Measurements from ENCODE around the gene MUC20.

DNA sequence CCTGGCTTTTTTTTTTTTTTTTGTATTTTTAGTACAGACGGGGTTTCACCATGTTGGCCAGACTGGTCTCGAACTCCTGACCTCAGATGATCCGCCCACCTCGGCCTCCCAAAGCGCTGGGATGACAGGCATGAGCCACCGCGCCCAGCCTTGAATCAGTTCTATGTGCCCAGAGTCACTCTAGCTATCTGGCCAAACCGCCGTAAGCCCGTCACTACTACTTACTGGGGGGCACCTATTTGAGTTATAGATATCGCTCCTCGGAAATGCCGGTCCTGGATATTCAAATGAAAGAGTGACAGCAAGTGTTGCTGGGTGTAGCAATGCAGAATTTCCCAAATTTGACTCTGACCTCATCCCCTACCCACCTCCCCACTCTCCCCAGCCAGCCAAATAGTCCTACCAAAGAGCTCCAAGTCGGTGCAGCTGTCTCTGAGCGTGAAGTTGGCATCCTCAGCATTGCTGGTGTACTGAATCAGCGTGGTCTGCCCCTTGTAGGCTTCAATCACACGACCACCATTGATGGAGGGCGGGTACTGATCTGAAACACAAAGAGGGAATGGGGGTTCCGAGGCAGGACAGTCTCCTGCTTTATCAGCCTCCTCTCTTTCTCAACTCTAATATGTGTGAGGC lies 38.1 kb downstream of the MUC20 start:
- TF ChIP-seq EZH2phosphoT487 (IDR thresholded peaks at IDR 0.05; ENCODE audit: insufficient read depth, low read depth) (no peak), EZH2 (IDR thresholded peaks at IDR 0.05; ENCODE audit: insufficient read depth, poor library complexity, severe bottlenecking) (no peak)
